GM21381 (cell line): ENCODE results near the gene GTF3C1.
"Not testable (repeated sequence)": the region's sequence is repeated elsewhere in the genome, so short reads cannot be mapped to it uniquely, and the experiment has no call there.

Experiments
- ATAC-seq: cut with Tn5 transposase; IDR thresholded peaks from one replicate; pipeline ENCODE4 v1.9.1; 2021; ENCODE audit warnings: mild to moderate bottlenecking, moderate library complexity; ENCODE audit not compliant: unreplicated experiment

Gene GTF3C1

DNA sequence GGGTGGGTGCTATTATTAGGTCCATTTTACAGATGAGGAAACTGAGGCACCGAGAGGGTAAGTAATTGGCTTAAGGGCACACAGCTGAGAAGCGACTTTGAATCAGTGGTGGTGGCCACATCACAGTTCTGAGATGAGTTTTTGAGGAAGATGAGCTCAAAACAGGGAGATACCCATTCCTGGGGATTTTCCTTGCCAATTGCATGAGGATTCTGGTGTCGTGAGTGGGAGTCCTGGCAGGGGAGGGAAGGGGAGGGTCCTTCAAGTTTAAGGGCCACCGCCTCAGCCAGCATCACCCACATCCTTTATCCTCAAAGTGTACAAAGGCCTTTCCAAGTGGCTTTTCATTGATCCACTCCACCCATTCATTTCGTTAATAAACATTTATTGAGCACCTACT is 102.4 kb downstream of the GTF3C1 start:
- ATAC-seq, result no peak

GRCh38 chr16:27446721-27447120 is 103.0 kb downstream of the GTF3C1 start:
- no peak for ATAC-seq

DNA sequence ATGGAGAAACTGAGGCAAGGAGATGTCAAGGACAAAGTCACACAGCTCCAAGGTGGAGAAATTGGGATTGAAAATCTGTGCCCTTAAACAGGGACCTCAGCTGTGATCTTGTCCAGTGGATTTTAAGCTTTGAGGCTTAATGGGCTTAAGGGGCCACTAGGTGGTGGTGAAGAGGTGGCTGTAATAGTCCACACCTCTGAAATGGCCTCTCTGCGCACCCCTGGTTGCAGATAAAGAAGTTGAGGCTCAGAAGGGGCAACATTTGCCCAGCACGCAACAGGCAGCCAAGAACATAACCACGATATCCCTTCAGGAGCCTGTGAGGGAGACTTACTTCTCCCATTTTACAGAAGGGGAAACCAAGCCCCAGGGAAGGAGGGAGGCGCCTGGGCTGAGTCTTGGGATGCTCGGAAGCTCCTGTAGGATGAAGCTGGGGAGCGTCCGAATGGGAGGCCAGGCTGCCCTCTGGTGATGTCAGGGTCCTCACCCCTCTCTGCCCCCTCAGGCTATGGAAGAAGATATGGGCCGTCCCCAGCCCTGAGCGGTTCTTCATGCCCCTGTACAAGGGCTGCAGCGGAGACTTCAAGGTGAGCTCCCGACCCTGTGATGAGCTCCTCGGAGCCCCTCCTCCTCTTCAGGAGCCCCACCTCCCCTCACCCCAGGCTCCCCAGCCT is 104.1 kb downstream of the GTF3C1 start:
- ATAC-seq, result no peak

GRCh38 chr16:27444470-27444869 is 105.2 kb downstream of the GTF3C1 start:
- ATAC-seq, result no peak

- no peak for ATAC-seq
Measured at GRCh38 chr16:27444015-27444414, 105.7 kb downstream of the GTF3C1 start.

GRCh38 chr16:27441998-27442397 is 107.7 kb downstream of the GTF3C1 start:
- no peak for ATAC-seq

DNA sequence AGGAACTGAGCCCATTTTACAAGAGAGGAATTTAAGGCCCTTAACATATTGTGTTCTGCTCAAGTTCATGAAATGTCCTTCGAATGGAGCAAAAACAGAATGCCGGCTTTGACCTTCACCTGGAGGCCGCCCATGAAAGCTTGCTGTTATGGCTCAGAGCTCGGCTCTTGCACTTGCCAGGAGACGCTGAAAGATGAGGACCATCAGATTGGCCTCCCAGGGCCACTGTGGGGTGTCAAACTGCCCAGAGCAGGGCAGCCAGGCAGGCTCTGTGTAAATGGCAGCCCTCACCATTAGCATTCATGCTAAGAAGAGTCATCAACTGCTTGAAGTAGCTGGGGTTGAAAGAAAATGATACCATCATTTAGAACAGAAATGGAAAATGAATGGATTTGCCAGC is 108.4 kb downstream of the GTF3C1 start:
- no peak for ATAC-seq

- no peak for ATAC-seq
Measured at GRCh38 chr16:27439271-27440018, 110.3 kb downstream of the GTF3C1 start.

GRCh38 chr16:27437946-27438345 is 111.8 kb downstream of the GTF3C1 start:
- no peak for ATAC-seq

GRCh38 chr16:27436921-27437650 is 112.6 kb downstream of the GTF3C1 start:
- ATAC-seq, result no peak

DNA sequence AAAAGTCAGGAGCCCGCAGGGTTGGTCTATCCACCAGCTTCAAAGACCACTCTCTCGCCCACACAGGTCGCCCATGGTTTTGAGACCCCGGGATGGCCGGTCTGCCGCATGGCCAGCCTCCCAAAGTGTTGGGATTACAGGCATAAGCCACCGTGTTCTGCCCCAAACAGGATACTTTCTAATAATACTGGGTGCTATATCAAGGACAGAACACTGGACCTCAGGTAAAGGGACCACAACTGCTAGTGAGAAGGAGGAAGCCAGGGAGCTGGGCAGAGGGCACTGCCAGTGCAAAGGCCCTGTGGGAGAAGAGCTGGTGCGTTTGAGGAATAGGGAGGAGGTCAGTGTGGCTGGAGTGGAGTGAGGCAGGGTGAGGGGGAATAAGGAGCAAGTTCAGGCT is 113.6 kb downstream of the GTF3C1 start:
- no peak for ATAC-seq

DNA sequence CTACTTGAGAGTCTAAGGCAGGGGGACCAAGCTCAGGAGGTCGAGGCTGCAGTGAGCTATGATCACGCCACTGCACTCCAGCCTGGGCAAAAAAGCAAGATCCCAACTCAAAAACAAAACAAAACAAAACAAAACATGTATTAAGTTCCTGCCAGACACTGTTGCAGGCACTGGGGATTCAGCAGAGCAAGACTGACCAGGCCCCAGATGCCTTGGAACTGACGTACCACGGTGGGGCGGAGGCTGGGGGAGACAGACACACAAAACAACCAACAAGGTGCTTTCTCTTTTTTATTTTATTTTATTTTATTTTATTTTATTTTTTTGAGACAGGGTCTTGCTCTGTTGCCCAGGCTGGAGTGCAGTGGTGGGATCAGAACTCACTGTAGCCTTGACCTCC is 114.6 kb downstream of the GTF3C1 start:
- not testable (repeated sequence) for ATAC-seq

- no peak for ATAC-seq
Measured at GRCh38 chr16:27434141-27435051, 115.3 kb downstream of the GTF3C1 start.

- no peak for ATAC-seq
Measured at GRCh38 chr16:27433636-27434035, 116.1 kb downstream of the GTF3C1 start.

- not testable (repeated sequence) for ATAC-seq
Measured at GRCh38 chr16:27433191-27433590, 116.5 kb downstream of the GTF3C1 start.

- no peak for ATAC-seq
Measured at GRCh38 chr16:27432558-27432957, 117.2 kb downstream of the GTF3C1 start.

DNA sequence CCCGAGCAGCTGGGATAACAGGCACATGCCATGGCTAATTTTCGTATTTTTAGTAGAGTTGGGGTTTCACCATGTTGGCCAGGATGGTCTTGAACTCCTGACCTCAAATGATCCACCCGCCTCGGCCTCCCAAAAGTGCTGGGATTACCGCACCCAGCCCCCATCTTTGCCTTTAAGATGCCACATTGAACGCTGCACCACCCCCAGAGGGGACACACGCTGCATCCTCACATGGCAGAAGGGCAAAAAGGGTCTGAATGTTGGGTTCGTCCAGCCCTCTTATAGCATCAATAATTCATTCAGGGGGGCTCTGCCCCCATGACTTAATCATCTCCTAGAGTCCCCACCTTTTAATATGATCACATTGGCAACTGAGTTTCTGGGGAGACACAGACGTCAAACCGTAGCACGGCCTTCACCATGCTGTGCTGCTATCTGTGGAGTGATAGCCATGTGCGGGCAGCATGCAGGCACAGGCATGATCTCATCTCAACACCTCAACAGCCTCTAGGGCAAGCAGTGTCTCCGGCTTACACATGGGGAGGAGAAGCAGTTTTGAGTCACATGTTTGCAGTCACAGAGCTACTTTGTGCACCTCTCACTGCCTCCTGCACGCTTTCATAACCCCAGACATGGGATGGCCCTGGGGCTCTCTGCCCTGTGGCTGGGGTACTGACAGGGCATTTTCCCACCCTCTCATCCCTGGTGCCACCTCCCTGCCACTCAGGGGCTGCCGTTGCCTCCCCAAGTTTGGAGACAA is 117.8 kb downstream of the GTF3C1 start:
- ATAC-seq, result no peak

- no peak for ATAC-seq
Measured at GRCh38 chr16:27430923-27431484, 118.7 kb downstream of the GTF3C1 start.

GRCh38 chr16:27430512-27430911 is 119.2 kb downstream of the GTF3C1 start:
- ATAC-seq, result no peak

DNA sequence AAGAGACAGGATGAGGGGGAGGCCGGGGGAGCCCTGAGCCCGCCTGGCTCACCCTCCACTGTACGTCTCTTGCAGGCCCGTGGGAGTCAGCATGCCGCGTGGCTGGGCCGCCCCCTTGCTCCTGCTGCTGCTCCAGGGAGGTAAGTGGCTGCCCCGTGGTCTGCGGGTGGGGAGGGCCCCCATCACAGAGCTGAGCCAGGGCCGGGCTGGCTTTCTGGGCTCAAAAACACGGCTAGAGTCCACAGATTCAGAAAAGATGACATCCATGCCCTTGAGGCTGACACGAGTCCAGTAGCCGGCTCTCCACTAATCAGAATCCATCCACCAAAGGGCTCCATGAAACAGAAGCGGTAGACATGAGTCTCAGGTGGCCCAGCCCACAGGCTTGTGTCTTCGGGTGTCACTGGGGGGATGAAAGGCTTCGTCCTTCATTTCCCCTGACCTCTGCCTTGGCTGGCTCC is 119.7 kb downstream of the GTF3C1 start:
- ATAC-seq, result no peak
